ENCODE measurements around the gene IRF6.

IRF6 gene

GRCh38 chr1:209790286-209791193 is 15.4 kb downstream of the IRF6 start:
- no peak for DNase-seq (ENCODE audit: low read depth in 2 of 2)

DNA sequence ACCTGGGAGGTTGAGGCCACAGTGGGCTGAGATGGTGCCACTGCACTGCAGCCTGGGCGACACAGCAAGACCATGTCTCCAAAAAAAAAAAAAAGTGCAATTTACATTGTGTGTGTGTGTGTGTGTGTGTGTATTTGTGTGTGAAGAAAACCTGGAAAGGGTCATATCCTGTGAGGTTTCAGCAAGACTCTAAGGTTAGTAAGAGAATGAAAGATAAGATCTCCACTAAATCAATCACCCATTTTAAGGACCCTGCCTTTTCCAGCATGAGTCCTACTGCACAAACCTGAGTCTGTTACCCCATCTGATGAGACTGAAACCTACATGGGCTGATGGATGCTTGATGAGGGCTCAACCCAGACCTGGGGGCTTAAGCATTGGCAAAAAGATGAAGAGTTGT is 16.7 kb downstream of the IRF6 start:
- DNase-seq (ENCODE audit: low read depth in 2 of 2): no peak

DNA sequence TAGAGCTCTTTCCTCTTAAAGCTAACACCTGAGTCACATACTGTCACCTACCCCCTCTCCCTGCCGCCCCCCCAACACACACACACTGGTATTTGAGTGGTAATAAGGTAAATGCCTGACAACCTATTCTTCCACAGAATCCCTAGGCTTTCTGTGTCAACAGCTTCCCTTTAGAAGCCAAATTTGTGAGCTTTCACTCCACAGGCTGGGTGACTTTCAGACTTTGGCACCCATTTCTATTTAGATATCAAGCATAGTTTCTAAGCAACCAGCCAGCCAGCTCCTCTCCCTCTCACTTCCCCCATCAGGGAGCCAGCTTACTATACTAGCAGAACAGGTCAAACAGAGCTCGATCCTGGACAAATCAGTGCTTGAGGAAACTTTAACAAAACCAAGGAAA is 18.4 kb downstream of the IRF6 start:
- DNase-seq (ENCODE audit: low read depth in 2 of 2): no peak

DNA sequence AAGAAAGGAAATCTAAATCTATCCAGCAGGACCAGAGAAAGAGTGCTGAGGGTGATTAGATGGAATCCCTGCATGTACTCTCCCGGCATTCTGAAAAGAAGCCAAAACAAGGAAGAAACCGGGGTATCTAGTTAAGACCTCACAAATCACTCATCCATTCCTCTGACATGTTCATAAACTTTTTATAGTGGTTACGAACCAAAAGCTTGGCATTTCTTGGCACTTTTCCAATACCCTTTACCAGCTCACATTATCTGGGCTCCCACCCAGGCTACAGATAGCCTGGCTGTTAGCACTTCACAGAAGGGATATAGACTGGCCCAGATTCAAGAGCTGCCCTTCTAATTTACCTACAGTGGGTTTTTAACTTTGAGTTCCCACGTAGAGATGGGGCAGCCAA is 19.8 kb downstream of the IRF6 start:
- no peak for DNase-seq (ENCODE audit: low read depth in 2 of 2)

DNA sequence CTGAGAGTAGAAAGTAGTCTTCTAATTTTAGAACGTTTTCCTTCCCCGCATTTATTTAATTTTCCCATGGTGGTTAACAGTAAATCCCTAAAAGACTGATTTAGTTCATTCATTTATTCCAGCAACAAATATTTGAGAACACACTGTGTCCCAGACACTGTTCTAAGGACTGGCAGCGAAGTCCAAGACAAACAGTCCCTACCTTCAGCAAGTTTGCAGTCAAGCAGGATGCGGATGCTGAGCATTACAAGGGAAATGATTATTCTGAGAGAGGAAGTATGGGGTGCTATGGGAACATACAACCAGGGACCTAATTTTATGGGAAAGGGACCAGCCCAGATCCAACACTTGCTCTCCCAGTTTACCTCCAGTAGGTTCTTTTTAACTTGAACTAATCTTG is 20.4 kb downstream of the IRF6 start:
- no peak for DNase-seq (ENCODE audit: low read depth in 2 of 2)

- peak; percentile 100 for DNase-seq (ENCODE audit: low read depth in 2 of 2)
Measured at GRCh38 chr1:209784265-209785169, 21.4 kb downstream of the IRF6 start, which contains the start of gene C1orf74. Gene C1orf74 (minus strand): TSS chr1:209784559. CDS start chr1:209783634, 925 bp downstream.

DNA sequence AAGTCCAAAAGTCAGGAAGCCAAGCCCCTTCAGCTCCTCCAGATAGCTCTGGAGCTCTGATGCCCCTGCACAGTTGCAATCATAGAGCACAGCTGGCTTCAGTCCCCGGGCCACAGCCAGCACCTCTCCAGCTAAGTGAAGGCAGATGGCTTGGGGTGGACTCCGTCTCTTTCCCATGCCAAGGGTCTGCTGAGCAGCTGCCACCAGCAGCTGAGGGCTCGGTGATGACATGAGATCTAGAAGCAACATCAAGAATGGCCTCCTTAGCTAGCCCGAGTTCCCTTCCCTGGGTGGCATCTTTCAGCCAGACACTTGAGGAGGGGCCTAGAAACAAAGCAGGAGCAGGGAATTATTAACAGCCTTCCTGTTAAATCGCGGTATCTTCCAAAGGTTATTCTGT is 22.6 kb downstream of the IRF6 start:
- no peak for DNase-seq (ENCODE audit: low read depth in 2 of 2)

GRCh38 chr1:209780268-209780667 is 25.7 kb downstream of the IRF6 start:
- no peak for DNase-seq (ENCODE audit: low read depth in 2 of 2)

DNA sequence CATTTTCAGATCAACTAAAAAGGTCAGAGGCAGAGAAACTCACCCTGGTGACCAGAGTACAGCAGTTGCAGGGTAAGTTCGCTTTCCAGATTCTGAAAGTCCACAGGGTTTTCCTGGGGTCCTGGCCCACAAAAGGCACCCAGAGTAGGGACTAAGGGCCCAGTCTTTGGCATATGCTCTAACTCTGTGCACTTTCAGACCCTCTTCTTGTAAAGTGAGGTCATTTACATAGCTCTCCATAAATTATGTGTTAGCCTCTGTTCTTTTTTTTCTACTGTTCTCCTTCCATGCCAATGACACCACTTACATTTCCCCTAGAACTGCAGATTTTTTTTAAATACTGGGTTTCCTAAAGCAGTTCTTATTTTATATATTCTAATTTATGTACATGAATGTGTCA is 27.8 kb downstream of the IRF6 start:
- DNase-seq (ENCODE audit: low read depth in 2 of 2): no peak

DNA sequence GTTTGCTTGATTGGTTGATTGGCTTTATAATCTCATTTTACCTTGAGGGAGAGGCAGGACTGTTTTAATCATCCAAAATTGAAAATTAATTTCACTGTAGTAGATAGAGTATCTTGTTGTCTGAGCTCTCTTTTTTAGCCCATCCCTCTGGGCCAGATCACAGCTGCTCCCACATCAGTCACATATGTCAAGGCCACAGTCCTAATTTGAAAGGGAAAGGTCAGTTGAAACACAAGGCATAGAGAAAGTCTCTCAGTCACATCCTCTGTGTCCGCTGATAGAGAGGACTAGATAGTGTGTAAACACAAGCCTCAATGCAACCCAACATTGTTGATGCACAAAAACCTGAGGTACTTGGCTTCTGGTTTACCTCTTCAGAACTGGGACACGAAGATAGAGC is 28.4 kb downstream of the IRF6 start:
- no peak for DNase-seq (ENCODE audit: low read depth in 2 of 2)

DNA sequence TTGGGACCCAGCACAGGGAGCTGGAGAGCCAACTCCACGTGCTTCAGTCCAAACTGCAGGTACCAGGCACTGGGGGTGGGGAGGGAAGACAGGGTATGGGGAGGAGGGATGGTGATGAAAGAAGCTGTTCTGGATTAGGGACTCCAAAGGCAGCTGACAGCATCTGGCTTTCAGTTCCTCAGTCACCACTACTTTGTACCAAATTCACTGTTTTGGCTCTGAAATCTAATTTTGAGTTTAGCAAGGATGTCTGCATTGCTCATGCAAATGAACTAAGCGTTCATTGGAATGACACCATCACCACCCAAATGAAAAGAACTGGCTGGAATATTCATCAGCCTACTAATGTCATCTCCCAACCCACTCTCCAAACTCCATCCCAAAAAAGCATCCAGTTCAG is 30.3 kb downstream of the IRF6 start:
- DNase-seq (ENCODE audit: low read depth in 2 of 2): no peak

DNA sequence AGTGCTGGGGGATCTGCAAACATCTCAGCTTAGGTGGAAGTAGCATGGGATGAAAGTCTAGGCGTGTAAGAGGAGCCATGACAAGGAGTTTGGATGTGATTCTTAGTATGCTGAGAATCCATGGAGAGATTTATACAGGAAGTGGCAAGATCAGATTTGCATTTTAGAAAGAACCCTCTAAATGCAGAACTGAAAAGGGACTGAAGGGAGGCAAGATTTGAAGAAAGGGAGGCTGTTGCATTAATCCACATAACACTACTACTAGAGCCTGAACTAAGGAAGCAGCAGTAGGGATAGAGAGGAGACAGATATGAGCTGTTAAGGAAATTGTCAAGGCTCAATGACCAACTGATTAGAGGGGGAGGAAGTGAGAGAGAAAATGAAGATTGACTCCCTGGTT is 31.4 kb downstream of the IRF6 start:
- no peak for DNase-seq (ENCODE audit: low read depth in 2 of 2)

DNA sequence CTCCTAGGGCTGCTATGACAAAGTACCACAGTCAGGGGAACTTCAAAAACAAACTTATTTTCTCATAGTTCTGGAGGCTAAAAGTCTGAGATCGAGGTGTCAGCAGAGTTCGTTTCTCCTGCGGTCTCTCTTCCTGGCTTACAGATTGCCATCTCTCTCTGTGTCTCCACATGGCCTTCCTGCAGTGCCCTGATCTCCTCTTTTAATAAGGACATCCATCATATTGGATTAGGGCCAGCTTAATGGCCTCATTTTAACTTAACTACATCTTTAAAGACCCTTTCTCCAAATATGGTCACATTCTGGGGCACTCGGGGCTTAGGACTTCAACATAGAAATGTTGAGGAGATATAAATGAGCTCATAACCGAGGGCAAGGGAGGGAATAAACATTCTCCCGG is 33.8 kb downstream of the IRF6 start:
- no peak for DNase-seq (ENCODE audit: low read depth in 2 of 2)

DNA sequence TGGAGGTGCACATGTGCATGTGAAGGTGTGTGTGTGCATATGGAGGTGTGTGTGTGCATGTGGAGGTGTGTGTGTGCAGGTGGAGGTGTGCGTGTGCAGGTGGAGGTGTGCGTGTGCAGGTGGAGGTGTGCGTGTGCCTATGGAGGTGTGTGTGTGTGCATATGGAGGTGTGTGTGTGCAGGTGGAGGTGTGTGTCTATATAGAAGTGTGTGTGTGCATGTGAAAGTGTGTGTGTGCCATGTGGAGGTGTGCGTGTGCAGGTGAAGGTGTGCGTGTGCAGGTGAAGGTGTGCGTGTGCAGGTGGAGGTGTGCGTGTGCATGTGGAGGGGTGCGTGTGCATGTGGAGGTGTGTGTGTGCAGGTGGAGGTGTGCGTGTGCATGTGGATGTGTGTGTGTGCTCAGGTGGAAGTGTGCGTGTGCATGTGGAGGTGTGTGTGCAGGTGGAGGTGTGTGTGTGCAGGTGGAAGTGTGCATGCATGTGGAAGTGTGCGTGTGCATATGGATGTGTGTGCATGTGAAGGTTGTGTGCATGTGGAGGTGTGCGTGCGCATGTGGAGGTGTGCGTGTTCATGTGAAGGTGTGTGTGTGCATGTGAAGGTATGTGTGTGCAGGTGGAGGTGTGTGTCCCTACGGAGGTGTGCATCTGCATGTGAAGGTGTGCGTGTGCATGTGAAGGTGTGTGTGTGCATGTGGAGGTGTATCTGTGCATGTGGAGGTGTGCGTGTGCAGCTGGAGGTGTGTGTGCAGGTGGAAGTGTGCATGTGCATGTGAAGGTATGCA is 35.1 kb downstream of the IRF6 start:
- DNase-seq (ENCODE audit: low read depth in 2 of 2): no peak

DNA sequence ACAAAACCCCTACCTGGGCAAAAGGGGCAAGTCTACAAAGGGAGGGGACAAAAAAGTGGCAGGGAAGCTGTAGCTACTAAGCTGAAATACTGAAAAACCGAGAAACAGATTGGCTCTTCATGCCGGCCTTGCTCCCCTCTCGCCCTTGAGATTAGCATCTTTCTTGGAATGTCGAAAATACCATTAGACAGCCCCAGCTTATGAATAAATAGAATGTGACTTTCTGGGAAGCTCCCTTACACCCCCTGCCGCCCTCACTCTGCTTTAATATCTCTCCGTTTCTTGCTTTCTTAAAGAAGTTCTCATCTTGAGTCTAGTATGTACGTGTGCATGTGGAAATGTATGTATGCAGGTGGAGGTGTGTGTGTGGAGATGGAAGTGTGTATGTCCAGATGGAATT is 36.0 kb downstream of the IRF6 start:
- no peak for DNase-seq (ENCODE audit: low read depth in 2 of 2)

DNA sequence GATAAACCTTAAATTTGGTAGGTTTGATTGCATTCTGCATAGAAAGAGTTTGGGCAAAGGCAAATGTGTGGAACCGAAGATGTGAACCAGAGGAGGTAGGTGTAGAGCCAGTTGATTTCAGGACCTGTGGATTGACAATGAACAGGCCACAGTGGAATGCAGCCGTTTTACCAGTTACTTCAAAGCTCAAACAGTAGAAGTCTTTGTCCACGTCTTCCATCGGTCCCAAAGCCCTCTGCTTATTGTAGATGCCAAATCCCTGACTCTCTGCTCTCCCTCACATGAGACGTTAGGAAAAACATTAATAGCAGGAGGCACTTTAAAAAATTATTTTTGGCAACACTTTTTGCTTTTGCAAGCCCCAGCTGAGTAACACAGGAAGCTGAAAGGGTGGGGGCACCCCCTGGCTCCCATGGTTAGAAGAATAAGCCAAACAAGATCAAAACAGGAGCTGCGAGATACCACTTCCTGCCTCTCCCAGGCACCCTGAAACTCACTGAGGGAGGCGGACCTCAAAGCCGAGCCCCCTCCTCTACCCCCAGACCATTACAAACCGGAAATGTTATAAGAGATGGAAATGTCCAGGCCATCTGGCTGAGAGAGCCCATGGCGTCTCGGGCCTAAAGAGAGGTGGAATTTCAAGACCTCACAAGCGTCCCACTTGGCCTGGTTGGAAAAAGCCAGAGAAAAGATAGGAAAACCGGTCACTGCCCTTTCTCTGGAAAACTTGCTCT is 36.6 kb downstream of the IRF6 start:
- DNase-seq (ENCODE audit: low read depth in 2 of 2): peak; percentile 47 to 65

- peak; percentile 45 to 65 for DNase-seq (ENCODE audit: low read depth in 2 of 2)
Measured at GRCh38 chr1:209768354-209768774, 37.6 kb downstream of the IRF6 start.

GRCh38 chr1:209767706-209768105 is 38.2 kb downstream of the IRF6 start:
- no peak for DNase-seq (ENCODE audit: low read depth in 2 of 2)

- DNase-seq (ENCODE audit: low read depth in 2 of 2): no peak
Measured at GRCh38 chr1:209767096-209767495, 38.8 kb downstream of the IRF6 start.

DNA sequence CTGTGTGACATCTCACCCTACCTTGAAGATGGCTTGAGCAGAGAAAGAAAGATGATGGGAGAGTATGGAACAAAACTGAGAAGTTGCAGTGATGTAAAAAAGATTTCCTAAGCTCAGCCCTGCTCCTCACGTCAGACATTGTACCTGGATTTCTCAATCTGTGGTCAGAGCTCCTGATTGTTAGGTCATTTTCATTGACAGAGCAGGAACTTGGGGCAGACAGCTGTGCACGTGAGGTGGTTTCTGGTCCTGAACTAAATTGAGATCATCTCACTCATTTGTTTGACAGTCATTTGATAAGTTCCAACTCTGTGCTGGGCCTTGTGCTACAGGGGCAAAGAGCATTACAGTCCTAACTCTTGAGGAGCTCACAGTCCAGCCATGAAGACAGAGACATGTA is 39.9 kb downstream of the IRF6 start:
- DNase-seq (ENCODE audit: low read depth in 2 of 2): no peak

- no peak for DNase-seq (ENCODE audit: low read depth in 2 of 2)
Measured at GRCh38 chr1:209761011-209761635, 44.8 kb downstream of the IRF6 start.

All from activated CD8-positive, alpha-beta memory T cell treated with anti-CD3 and anti-CD28 coated beads for 4 hours (primary cell).